GM23338 (cell line): Measurements from ENCODE around the gene PISD. TPM values are rescaled to one million over a fixed set of nuclear protein-coding genes. Genes with fewer than 3 reads are reported as not detected.

Source experiments
- ATAC-seq: fragments of 200-7000 bp; cut with Tn5 transposase; 3 replicates; pipeline ENCODE4 v1.9.1; 2020
- DNase-seq: peaks from one replicate; pipeline ENCODE4 v3.0.0-alpha.2; 2015; ENCODE audit warnings: low spot score
- H2AFZ ChIP-seq: fragments of 200-600 bp; sonication (generic); 2 replicates; pipeline ENCODE4 v1.8.0; 2016; ENCODE audit warnings: antibody characterized with exemption, mild to moderate bottlenecking, moderate library complexity
- H3F3A ChIP-seq: fragments of 200-600 bp; sonication (generic); replicated peaks from 2 replicates; pipeline ENCODE4 v1.8.0; 2017; ENCODE audit warnings: antibody characterized with exemption, mixed run types, low read depth
- H3K27ac ChIP-seq: fragments of 200-600 bp; sonication (generic); 2 replicates; pipeline ENCODE4 v1.6.1; 2016; ENCODE audit warnings: low read depth
- H3K27me3 ChIP-seq: fragments of 200-600 bp; sonication (generic); 2 replicates; pipeline ENCODE4 v1.8.0; 2016; ENCODE audit warnings: mild to moderate bottlenecking, mixed run types, moderate library complexity; ENCODE audit not compliant: insufficient read depth
- H3K36me3 ChIP-seq: fragments of 200-600 bp; sonication (generic); 2 replicates; pipeline ENCODE4 v1.8.0; 2016; ENCODE audit warnings: mild to moderate bottlenecking; ENCODE audit not compliant: insufficient read depth
- H3K4me1 ChIP-seq: fragments of 200-600 bp; sonication (generic); 2 replicates; pipeline ENCODE4 v1.8.0; 2016; ENCODE audit warnings: mild to moderate bottlenecking, moderate library complexity; ENCODE audit not compliant: insufficient read depth
- H3K4me2 ChIP-seq: fragments of 200-600 bp; sonication (generic); 2 replicates; pipeline ENCODE4 v1.7.1; 2017; ENCODE audit warnings: mixed run types
- H3K4me3 ChIP-seq: fragments of 200-600 bp; sonication (generic); 2 replicates; pipeline ENCODE4 v1.6.1; 2016; ENCODE audit warnings: mixed run types
- H3K79me2 ChIP-seq: fragments of 200-600 bp; sonication (generic); replicated peaks from 2 replicates; pipeline ENCODE4 v1.8.0; 2017; ENCODE audit warnings: mild to moderate bottlenecking; ENCODE audit not compliant: insufficient read depth
- H3K9me2 ChIP-seq: fragments of 200-600 bp; sonication (generic); 2 replicates; pipeline ENCODE4 v1.8.0; 2017; ENCODE audit not compliant: insufficient read depth
- H4K20me1 ChIP-seq: fragments of 200-600 bp; sonication (generic); replicated peaks from 2 replicates; pipeline ENCODE4 v1.8.0; 2017; ENCODE audit warnings: mild to moderate bottlenecking; ENCODE audit not compliant: insufficient read depth
- H3K27ac Mint-ChIP-seq: 2 replicates; pipeline ENCODE4 v1.8.0; 2020; ENCODE audit warnings: inconsistent platforms, mild to moderate bottlenecking, moderate library complexity, mixed read lengths
- H3K27me3 Mint-ChIP-seq: 3 replicates; pipeline ENCODE4 v1.8.0; 2022; ENCODE audit warnings: low read depth, mild to moderate bottlenecking, moderate library complexity, mixed read lengths, inconsistent platforms; ENCODE audit not compliant: insufficient read depth, poor library complexity
- H3K36me3 Mint-ChIP-seq: 3 replicates; pipeline ENCODE4 v1.8.0; 2021; ENCODE audit warnings: low read depth, mild to moderate bottlenecking, inconsistent platforms, moderate library complexity, mixed read lengths
- H3K4me1 Mint-ChIP-seq: 3 replicates; pipeline ENCODE4 v1.8.0; 2020; ENCODE audit warnings: mild to moderate bottlenecking, inconsistent platforms, mixed read lengths
- H3K4me3 Mint-ChIP-seq: 3 replicates; pipeline ENCODE4 v1.8.0; 2021; ENCODE audit warnings: moderate library complexity, mild to moderate bottlenecking, inconsistent platforms, mixed read lengths
- H3K9me3 Mint-ChIP-seq: 3 replicates; pipeline ENCODE4 v1.8.0; 2020; ENCODE audit warnings: moderate library complexity, mild to moderate bottlenecking, inconsistent platforms, mixed read lengths
- EZH2 ChIP-seq: fragments of 200-600 bp; sonication (generic); IDR thresholded peaks from one replicate; pipeline ENCODE4 v1.8.0; 2017; ENCODE audit warnings: antibody characterized with exemption, mild to moderate bottlenecking, low read depth; ENCODE audit not compliant: unreplicated experiment
- EZH2phosphoT487 ChIP-seq: fragments of 200-600 bp; sonication (generic); IDR thresholded peaks from one replicate; pipeline ENCODE4 v1.8.1; 2018; ENCODE audit warnings: antibody characterized with exemption; ENCODE audit not compliant: unreplicated experiment
- JUNB ChIP-seq: IDR thresholded peaks from one replicate; pipeline ENCODE4 v1.6.1; 2016; ENCODE audit warnings: antibody characterized with exemption; ENCODE audit not compliant: unreplicated experiment
- ZNF114 ChIP-seq: fragments of 250-450 bp; sonication (Bioruptor Pico); IDR thresholded peaks from 2 replicates; pipeline ENCODE4 v1.5.0; 2020; ENCODE audit warnings: mild to moderate bottlenecking, moderate library complexity
- microRNA-seq: library from miRNA; unstranded; fragments of <30 nt; microRNA quantifications from one replicate; pipeline ENCODE4, GENCODE V29; 2017
- polyA plus RNA-seq: library from polyadenylated mRNA; unstranded; fragments of >200 nt; fragmentation: Nextera tagmentation; extraction: Ambion mirVana; gene quantifications from 2 replicates; pipeline ENCODE4 v1.2.1, GENCODE V29; 2016
- total RNA-seq: library from RNA; depleted of rRNA; stranded (reverse); fragments of >200 nt; shearing (Covaris generic); gene quantifications from 2 replicates; pipeline ENCODE4 v1.2.3, GENCODE V29; 2014; rRNA removed
- TF ChIP-seq, protein P1 (sequence below): IDR thresholded peaks from one replicate; pipeline ENCODE4 v1.6.1; 2018; ENCODE audit warnings: antibody characterized with exemption; ENCODE audit not compliant: unreplicated experiment

Gene PISD
- total and polyA plus RNA-seq, 2 experiments from 2014 or later = 43.1 to 54.5 TPM

GRCh38 chr22:31569126-31569525 lies 92.9 kb downstream of the PISD start:
- H4K20me1 ChIP-seq = no peaks in the 10 kb centered on the region
- H3K4me1 ChIP-seq = no peaks in the 10 kb centered on the region
- no peaks in the 10 kb centered on the region for H3K27me3 ChIP-seq
- no peak for DNase-seq
- Mint-ChIP-seq H3K36me3 (no peaks in the 10 kb centered on the region), H3K4me1 (no peaks in the 10 kb centered on the region), H3K4me3 (no peak overlapping the region), H3K27me3 (no peaks in the 10 kb centered on the region), H3K27ac (no peak overlapping the region), H3K9me3 (no peaks in the 10 kb centered on the region)
- H3K4me2 ChIP-seq = no peak overlapping the region
- no peak overlapping the region for H3K27ac ChIP-seq
- no peaks in the 10 kb centered on the region for H3F3A ChIP-seq
- H3K4me3 ChIP-seq = no peak overlapping the region
- no peak overlapping the region for H2AFZ ChIP-seq
- TF ChIP-seq JUNB (no peak), ZNF114 (CRISPR knock-in tag) (no peak), EZH2 (no peak), EZH2phosphoT487 (no peak)
- TF ChIP-seq, protein P1, sequence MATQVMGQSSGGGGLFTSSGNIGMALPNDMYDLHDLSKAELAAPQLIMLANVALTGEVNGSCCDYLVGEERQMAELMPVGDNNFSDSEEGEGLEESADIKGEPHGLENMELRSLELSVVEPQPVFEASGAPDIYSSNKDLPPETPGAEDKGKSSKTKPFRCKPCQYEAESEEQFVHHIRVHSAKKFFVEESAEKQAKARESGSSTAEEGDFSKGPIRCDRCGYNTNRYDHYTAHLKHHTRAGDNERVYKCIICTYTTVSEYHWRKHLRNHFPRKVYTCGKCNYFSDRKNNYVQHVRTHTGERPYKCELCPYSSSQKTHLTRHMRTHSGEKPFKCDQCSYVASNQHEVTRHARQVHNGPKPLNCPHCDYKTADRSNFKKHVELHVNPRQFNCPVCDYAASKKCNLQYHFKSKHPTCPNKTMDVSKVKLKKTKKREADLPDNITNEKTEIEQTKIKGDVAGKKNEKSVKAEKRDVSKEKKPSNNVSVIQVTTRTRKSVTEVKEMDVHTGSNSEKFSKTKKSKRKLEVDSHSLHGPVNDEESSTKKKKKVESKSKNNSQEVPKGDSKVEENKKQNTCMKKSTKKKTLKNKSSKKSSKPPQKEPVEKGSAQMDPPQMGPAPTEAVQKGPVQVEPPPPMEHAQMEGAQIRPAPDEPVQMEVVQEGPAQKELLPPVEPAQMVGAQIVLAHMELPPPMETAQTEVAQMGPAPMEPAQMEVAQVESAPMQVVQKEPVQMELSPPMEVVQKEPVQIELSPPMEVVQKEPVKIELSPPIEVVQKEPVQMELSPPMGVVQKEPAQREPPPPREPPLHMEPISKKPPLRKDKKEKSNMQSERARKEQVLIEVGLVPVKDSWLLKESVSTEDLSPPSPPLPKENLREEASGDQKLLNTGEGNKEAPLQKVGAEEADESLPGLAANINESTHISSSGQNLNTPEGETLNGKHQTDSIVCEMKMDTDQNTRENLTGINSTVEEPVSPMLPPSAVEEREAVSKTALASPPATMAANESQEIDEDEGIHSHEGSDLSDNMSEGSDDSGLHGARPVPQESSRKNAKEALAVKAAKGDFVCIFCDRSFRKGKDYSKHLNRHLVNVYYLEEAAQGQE = no peak
- no peaks in the 10 kb centered on the region; the same call in 1 of the 2 replicates for H3K36me3 ChIP-seq
- H3K79me2 ChIP-seq = no peaks in the 10 kb centered on the region
- no peak for ATAC-seq
- H3K9me2 ChIP-seq = no peaks in the 10 kb centered on the region

Small RNA genes lying within 50 kb of the gene (microRNA-seq; reads per million reads assigned to microRNA genes)
- gene MIR7109 = not detected

Other genes with a start within 250 kb of the PISD start
- 10.8 and 13.5 TPM in 2 replicates for gene EIF4ENIF1, start 172.4 kb downstream of the PISD start, total RNA-seq
- gene EIF4ENIF1, start 172.4 kb downstream of the PISD start, polyA plus RNA-seq = 13.1 and 13.4 TPM in 2 replicates
- gene SFI1, start 165.7 kb downstream of the PISD start, total RNA-seq = 23.8 and 25.6 TPM in 2 replicates
- gene SFI1, start 165.7 kb downstream of the PISD start, polyA plus RNA-seq = 16.7 and 17.4 TPM in 2 replicates
- gene PRR14L, start 87.9 kb upstream of the PISD start, total RNA-seq = 43.4 and 54.0 TPM in 2 replicates
- gene PRR14L, start 87.9 kb upstream of the PISD start, polyA plus RNA-seq = 44.3 and 46.3 TPM in 2 replicates
- 19.7 and 30.1 TPM in 2 replicates for gene DEPDC5, start 91.8 kb upstream of the PISD start, total RNA-seq
- gene DEPDC5, start 91.8 kb upstream of the PISD start, polyA plus RNA-seq = 18.7 and 21.1 TPM in 2 replicates